ENCODE measurements around the gene PPP1R8.

The PPP1R8 gene

GRCh38 chr1:27889506-27889905 is 58.9 kb downstream of the PPP1R8 start:
- DNase-seq (ENCODE audit: low read depth in 2 of 3, low spot score in 2 of 3) = no peak

- no peak for DNase-seq (ENCODE audit: low read depth in 2 of 3, low spot score in 2 of 3)
Measured at GRCh38 chr1:27891196-27891889, 60.8 kb downstream of the PPP1R8 start.

GRCh38 chr1:27894521-27894920 is 63.9 kb downstream of the PPP1R8 start:
- DNase-seq (ENCODE audit: low read depth in 2 of 3, low spot score in 2 of 3) = no peak

All from activated CD8-positive, alpha-beta memory T cell treated with anti-CD3 and anti-CD28 coated beads for 48 hours (primary cell).